ENCODE data around the gene ENO1. TPM values are rescaled to one million over a fixed set of nuclear protein-coding genes. Genes with fewer than 3 reads are reported as not detected.

The ENO1 gene
- total RNA-seq, 1 donor from 2014 or later: 929 TPM

DNA sequence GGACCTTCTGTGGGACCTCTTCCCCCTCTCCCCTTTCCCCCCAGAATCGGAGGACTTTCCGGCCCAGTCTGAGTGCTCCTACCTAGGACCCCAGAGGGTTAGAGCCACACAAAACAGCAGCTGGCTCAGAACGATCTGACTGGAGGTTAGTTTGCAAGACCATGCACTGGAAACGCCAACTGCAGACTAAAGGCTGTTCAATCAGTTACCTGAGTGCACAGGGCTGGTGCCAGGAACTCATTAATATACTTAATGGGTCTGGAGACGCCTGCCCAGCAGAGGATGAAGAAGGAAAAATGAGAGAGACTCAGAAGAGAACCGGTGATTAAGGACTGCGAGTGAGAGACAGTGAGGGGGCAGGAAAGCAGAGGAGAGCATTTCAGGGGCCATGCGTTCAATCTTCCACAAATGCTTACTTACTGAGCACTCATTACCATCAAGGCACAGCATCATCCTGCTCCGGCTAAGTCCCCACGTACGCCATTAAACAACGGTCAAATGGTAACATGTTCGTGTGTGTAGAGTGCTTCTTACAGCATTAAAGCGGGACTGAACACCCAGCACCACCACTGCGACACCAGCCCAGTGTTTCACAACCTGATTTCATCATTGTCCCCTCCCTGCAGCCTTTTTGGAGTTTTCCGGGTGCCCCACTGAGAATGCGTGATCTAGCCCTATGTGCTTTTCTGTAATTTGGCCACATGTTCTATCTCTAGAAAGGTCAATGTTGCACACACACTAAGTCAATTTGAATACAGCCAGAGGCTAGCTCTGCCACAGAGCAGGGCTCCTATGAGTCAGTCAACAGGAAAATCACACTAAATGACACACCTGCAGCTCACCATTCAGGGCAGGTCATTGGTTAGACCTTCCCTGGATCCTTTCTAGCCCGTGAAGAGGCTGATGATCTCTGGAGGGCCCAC lies 7.6 kb downstream of the ENO1 start:
- no peak for DNase-seq (ENCODE audit: low read depth in 2 of 2)

DNA sequence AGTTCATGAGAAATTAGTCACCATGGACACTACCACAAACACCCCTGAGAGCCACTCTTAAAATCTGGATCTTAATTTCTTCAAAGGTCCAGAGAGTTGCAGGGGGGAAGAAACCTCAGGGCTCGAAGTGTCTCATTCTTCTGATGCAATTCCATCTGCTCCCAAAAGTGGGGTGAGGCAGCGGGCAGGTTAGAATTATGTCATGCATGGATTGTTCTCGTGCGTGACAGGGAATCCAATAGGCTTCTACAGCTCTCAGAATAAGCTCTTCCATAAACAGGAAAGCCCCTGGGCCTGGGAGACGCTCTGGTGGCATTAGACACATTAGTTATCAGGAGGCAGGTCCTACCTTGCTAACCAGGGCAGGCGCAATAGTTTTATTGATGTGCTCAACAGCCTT lies 8.4 kb downstream of the ENO1 start:
- no peak for DNase-seq (ENCODE audit: low read depth in 2 of 2)

DNA sequence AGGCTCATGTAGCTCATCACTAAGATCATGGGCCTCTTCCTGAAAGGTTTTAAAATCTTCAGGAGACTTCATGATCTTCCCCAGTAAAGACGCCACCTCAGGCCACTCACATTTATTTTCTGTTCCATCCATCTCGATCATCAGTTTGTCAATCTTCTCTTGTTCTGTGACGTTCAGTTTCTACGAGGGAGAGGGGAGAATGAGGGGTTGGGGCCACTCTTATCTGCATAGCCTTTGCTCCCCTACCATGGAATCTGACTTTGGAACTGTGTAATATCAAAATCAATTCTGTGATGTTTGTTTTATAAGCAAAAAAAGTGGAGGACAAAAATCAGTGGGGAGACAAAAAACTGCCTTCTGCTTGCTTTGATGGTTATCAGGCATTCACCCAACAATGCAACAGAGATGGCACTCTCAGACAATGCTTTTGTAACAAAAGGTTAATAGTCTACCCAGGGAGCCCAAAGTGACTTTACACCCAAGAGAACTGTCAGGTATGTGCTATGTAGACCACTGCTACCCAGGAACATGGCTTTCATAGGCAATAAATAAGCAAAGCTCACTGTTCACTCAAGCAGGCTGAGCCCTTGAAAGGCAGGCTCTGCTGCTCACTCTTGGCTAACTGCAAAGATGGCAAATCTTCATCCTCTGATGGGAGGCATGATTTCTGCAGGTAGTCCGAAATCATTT lies 10.5 kb downstream of the ENO1 start:
- no peak for DNase-seq (ENCODE audit: low read depth in 2 of 2)

DNA sequence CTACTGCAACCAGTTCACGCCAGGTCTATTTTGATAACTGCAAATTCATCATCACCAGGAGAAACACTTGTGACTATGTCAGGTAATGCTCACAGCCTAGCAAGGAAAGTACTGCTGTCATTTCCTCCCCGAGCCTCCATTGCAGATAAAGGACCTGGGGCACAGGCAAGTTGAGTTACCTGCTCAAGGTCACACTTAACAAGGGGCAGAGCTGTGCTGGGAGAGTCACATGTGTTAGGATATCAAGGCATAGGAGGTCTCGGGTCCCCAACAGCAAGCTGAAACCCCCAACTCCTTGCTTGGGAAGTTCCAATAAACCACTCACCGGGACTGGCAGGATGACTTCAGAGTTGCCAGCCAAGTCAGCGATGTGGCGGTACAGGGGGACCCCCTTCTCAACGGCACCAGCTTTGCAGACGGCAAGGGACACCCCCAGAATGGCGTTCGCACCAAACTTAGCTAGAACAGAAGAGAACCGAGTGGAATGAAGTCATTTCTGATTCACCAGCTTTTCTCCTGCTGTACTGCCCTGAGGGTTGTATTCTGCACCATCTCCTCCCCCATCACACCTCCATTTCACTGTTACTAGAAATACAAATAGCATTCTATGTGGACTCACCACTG lies 11.6 kb downstream of the ENO1 start:
- no peak for DNase-seq (ENCODE audit: low read depth in 2 of 2)

DNA sequence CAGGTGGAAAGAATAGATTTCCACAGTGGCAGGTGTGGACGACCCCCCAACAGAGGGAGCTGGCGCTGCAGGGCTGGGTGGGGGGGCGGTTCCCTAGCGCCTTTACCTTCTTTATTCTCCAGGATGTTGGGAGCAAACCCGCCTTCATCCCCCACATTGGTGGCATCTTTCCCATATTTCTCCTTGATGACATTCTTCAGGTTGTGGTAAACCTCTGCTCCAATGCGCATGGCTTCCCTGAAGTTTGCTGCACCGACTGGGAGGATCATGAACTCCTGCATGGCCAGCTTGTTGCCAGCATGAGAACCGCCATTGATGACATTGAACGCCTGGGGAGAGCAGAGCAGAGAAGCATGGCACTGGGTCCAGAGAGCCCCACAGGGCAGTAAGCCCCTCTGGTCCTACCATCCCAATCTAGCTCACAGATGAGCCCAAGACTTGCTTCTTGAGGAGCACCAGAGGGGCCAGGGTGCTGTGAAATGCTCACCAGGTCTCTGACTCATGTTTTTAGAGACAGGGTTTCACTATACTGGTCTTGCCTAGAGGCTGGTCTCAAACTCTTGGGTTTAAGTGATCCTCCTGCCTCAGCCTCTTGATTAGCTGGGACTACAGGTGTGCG lies 12.2 kb downstream of the ENO1 start:
- DNase-seq (ENCODE audit: low read depth in 2 of 2): no peak

DNA sequence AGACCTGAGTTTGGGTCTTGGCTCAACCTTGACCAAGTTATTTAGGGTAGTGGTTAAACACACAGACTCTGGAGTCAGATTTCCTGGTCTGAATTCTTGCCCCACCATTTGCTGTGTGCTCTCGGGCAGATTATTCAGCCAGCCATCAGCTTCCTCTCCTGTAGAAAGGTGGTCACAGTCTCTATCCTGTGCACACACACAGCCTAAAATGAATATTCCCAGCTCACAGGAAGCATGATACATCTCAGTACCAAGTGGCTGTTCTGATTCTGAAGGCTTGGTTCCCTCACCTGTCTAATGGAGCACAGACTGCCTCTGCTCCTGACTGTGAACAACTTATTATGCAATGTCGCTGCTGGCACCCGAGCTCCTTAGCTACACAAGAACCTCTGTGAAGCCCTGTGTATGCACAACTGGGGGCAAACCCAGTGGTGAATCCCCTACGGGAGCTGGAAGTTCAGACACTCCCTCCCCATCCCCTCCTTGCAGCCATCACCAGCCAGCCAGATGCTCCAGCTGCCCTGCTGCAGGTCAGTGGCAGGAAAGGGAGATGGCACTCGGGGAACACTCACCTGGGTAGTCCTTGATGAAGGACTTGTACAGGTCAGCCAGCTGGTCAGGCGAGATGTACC lies 13.7 kb downstream of the ENO1 start:
- no peak for DNase-seq (ENCODE audit: low read depth in 2 of 2)

DNA sequence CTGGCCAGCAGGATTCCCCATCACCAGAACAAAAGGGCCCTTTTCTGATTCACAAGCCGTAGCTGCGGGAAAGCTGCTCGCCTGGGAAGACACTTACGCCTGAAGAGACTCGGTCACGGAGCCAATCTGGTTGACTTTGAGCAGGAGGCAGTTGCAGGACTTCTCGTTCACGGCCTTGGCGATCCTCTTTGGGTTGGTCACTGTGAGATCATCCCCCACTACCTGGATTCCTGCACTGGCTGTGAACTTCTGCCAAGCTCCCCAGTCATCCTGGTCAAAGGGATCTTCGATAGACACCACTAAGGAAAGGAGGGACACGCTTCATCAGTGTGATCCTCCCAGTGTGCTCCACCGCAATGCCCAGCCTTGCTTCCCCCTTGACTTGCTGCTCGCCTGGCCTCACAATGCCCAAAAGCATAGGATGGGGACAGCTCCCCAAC lies 14.7 kb downstream of the ENO1 start:
- no peak for DNase-seq (ENCODE audit: low read depth in 2 of 2)

GRCh38 chr1:8863138-8863537 lies 15.3 kb downstream of the ENO1 start:
- no peak for DNase-seq (ENCODE audit: low read depth in 2 of 2)

- peak; percentile 44 to 58 for DNase-seq (ENCODE audit: low read depth in 2 of 2)
Measured at GRCh38 chr1:8862528-8862927, 16.0 kb downstream of the ENO1 start.

DNA sequence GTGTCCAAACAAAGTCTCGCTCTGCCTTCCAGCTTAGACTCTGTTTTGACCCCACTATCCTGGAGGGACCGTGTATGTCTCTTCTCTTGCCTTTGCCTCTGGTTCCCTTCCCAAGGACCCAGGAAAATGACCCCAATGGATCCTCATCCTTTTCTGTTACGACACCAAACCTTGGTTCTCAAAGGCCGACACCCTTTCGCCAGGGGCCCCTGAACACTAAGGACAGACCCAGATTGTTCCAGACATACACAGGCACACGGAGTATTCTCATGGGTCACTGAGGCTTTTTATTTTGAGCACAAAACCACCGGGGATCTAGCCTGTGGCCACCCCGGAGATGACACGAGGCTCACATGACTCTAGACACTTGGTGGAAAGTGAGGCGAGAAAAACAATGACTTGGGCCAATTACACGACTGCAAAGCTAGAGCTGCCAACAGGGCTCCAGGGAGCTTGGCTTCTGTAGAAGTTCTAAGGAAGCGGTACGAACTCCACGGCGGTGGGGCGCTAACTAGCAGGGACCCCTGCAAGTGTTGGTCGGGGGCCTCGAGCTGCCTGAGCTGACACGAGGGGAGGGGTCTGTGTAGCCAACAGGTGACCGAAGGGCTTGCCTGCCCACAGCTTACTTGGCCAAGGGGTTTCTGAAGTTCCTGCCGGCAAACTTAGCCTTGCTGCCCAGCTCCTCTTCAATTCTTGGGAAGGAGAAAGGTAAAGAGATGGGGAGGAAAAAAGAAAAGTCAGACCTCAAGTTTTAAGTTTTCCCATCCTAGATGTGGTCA lies 17.6 kb downstream of the ENO1 start:
- DNase-seq (ENCODE audit: low read depth in 2 of 2): no peak

GRCh38 chr1:8858888-8859706 lies 19.4 kb downstream of the ENO1 start:
- peak; percentile 70 to 75 for DNase-seq (ENCODE audit: low read depth in 2 of 2)

DNA sequence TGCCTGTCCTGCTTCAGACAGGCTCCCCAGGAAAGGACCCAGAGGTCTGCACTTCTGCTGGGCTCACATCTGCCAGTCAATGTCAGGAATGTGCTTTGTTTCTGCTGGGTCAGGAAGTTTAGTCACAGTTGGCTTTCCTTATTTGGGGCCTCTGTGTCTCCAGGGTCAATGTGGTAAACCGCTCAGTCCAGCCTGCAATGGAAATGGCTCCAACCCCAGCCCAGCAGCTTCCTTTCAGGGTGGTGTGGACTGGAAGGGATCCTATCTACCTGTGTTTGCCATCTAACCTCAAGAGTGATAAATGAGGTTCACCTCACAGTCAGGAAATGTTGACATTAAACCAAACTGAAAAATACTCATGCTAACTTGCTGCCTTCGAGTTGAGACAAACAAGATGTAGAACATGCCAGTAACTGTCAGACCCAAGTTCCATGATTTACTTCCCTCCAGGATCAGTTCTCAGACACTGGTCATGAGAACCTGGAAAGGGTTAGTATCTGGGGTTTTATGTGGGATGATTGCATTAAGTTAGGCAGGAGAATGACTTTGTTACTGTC lies 20.3 kb downstream of the ENO1 start:
- DNase-seq (ENCODE audit: low read depth in 2 of 2): peak; percentile 87 to 98

DNA sequence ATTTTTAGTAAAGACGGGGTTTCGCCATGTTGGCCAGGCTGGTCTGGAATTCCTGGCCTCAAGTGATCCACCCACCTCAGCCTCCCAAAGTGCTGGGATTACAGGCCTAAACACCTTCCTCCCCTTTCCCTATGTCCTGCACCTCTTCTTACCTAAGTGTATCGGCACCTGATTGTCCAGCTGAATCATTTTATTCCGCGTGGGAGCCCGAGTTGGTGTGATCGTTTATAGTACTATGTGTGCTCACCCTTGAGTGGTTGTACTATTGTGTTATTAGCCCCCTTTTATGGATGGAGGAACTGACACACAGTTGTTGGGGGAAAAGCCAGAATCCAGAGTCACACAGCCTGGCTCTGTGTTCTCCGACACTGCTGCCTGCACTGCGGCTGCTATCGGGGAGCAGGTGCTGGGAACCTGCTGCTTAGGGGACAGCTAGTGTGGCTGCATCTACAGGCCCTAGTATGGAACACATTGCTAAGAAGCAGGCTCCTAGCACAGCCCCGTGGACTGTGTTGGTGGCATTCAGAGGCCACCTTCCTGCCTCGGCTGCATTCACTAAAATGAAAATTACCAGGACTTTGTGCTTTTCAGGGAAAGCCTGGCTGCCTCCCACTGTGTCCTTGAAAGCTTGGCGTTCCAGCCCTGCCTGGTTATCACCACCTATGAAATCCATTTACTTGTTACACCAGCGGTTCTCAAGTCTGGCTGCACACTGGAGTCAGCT lies 21.6 kb downstream of the ENO1 start:
- DNase-seq (ENCODE audit: low read depth in 2 of 2): no peak

DNA sequence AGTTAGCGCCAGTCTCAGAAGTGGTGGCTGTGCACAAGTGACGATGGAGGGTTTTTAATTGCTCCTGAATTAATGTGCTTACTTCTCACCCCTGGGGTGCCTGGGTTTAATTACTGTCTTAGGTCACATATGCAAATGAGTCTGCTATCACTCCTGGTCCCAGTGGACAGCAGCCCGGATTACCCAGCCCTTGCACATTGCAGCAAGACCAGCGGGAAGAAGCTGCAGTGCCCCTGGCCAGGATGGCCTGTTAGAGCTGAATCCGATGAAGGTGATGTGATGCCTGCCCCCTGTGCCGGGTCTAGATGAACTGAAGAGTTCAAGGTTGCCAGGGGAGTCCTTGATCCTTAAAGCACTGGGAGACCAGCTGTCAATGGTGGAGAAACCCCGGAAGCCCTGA lies 24.2 kb downstream of the ENO1 start:
- DNase-seq (ENCODE audit: low read depth in 2 of 2): no peak

DNA sequence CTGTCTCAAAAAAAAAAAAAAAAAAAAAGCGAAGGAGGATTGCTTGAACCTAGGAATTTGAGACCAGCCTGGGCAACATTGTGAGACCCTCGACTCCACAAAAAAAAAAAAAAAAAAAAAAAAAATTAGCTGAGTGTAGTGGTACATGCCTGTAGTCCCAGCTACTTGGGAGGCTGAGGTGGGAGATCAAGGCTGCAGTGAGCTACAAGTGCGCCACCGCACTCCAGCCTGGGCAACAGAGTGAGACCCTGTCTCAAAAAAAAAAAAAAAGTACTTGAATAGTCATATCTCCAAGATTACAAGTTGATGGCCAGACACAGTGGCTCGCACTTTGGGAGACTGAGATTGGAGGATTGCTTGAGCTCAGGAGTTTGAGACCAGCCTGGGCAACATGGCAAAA lies 27.4 kb downstream of the ENO1 start:
- no peak for DNase-seq (ENCODE audit: low read depth in 2 of 2)

- peak; percentile 92 to 96 for DNase-seq (ENCODE audit: low read depth in 2 of 2)
Measured at GRCh38 chr1:8848663-8849386, 29.7 kb downstream of the ENO1 start.

DNA sequence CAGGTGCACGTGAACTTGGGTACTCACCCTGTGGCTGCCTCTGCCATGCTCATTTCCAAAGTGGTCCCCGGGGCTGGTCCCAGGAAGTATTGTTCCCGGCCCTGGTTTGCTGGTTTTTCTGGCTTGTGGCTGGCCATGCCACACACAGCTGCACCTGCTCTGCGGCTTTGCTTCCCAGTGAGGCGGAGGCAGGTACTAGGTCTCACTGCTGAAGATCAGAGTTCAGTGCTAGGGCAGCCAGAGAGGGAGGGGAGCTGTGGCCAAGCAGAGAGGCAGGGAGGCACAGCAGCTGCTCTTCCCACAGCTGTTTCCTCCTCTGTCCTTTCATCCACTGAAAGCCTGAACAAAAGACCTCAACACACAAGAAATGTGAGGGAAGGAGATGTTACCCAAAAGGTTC lies 30.5 kb downstream of the ENO1 start:
- DNase-seq (ENCODE audit: low read depth in 2 of 2): no peak

DNA sequence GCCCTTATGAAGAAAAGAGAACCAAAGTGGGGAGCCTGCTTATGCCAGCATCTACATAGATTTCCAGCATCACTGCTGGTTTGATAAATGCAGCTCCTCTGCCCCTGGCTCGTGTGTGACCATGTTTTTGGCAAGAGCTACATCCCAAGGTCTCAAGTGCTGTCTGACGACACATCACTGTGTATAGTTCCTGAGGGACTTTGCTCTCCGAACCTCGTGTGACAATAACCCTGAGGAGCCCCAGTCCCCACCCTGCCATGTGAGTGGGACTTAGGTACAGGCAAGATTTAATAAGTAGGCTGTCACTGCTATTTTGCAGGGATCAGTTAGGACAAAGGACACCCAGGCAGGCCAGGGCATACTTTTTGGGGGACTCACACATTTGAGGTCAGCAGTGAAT lies 32.2 kb downstream of the ENO1 start:
- no peak for DNase-seq (ENCODE audit: low read depth in 2 of 2)

Data from lung microvascular endothelial cell (primary cell).